RPMI8226 (cell line): ENCODE measurements around the gene PTPRG.
"Not testable (repeated sequence)": the region's sequence is repeated elsewhere in the genome, so short reads cannot be mapped to it uniquely, and the experiment has no call there.

Experiments
- DNase-seq: peaks from one replicate; pipeline ENCODE4 v3.0.0-alpha.2; 2015

The PTPRG gene

GRCh38 chr3:61808526-61808925 lies 247.2 kb downstream of the PTPRG start:
- DNase-seq, result no peak

- DNase-seq, result no peak
Measured at GRCh38 chr3:61808999-61809398, 247.6 kb downstream of the PTPRG start.

GRCh38 chr3:61809879-61810278 lies 248.5 kb downstream of the PTPRG start:
- no peak for DNase-seq

- DNase-seq, result no peak
Measured at GRCh38 chr3:61810953-61811497, 249.7 kb downstream of the PTPRG start.

GRCh38 chr3:61811652-61812051 lies 250.3 kb downstream of the PTPRG start:
- DNase-seq, result no peak

GRCh38 chr3:61812085-61812484 lies 250.7 kb downstream of the PTPRG start:
- DNase-seq, result no peak

- DNase-seq, result no peak
Measured at GRCh38 chr3:61812517-61812916, 251.1 kb downstream of the PTPRG start.

- DNase-seq, result no peak
Measured at GRCh38 chr3:61813636-61814035, 252.3 kb downstream of the PTPRG start.

GRCh38 chr3:61814674-61815073 lies 253.3 kb downstream of the PTPRG start:
- DNase-seq, result no peak

GRCh38 chr3:61816304-61816703 lies 254.9 kb downstream of the PTPRG start:
- not testable (repeated sequence) for DNase-seq

GRCh38 chr3:61819861-61820260 lies 258.5 kb downstream of the PTPRG start:
- no peak for DNase-seq

GRCh38 chr3:61820306-61820992 lies 259.1 kb downstream of the PTPRG start:
- DNase-seq, result no peak

GRCh38 chr3:61821823-61822251 lies 260.5 kb downstream of the PTPRG start:
- no peak for DNase-seq

- no peak for DNase-seq
Measured at GRCh38 chr3:61822588-61822987, 261.2 kb downstream of the PTPRG start.

- no peak for DNase-seq
Measured at GRCh38 chr3:61824553-61825135, 263.3 kb downstream of the PTPRG start.

- DNase-seq, result no peak
Measured at GRCh38 chr3:61826161-61826560, 264.8 kb downstream of the PTPRG start.

- DNase-seq, result no peak
Measured at GRCh38 chr3:61828184-61828874, 267.0 kb downstream of the PTPRG start.

GRCh38 chr3:61828880-61829721 lies 267.7 kb downstream of the PTPRG start:
- no peak for DNase-seq

- DNase-seq, result no peak
Measured at GRCh38 chr3:61829722-61830350, 268.5 kb downstream of the PTPRG start.

- no peak for DNase-seq
Measured at GRCh38 chr3:61831973-61832372, 270.6 kb downstream of the PTPRG start.

- no peak for DNase-seq
Measured at GRCh38 chr3:61832375-61833229, 271.2 kb downstream of the PTPRG start.
